GM15510 (cell line): ENCODE data around the gene GALNT6.
A peak's percentile ranks its signal among the peaks of the same experiment; 100 is the strongest.

Experiments used
- POLR2A ChIP-seq: IDR thresholded peaks from 3 replicates; pipeline ENCODE4 v1.6.1; 2011; ENCODE audit warnings: borderline replicate concordance; ENCODE audit not compliant: insufficient read length; ENCODE audit errors: extremely low read depth

The GALNT6 gene

GRCh38 chr12:51391283-51392123, at the start of gene GALNT6:
TSS of gene GALNT6 (minus strand) at chr12:51391406. CDS start at chr12:51379781, 11,625 bp downstream.
- peak; percentile 70 for TF ChIP-seq POLR2A

- TF ChIP-seq POLR2A = no peak
Measured at GRCh38 chr12:51439330-51439729, 48.1 kb upstream of the GALNT6 start.

GRCh38 chr12:51437431-51437830, 46.2 kb upstream of the GALNT6 start:
- TF ChIP-seq POLR2A = no peak

- no peak for TF ChIP-seq POLR2A
Measured at GRCh38 chr12:51434305-51434704, 43.1 kb upstream of the GALNT6 start.

DNA sequence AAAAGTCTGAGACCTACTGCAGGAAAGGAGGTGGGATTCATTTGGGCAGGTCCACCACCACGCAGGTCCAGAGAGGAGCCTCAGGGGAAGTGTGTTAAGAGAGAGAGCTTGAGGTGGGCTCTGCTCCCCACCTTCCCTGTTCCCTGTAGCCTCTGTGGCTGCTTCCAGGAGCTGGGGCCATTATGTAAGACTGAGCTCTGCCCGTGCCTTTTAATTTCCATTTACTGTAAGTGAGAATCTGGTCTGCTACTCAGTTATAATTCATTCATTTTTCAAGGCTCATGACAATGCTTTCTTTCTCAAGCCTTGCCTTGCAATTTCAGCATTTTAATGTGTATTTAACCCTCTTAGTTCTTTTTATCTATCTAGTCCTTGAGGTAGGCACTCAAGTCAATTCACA, 41.7 kb upstream of the GALNT6 start:
- TF ChIP-seq POLR2A = no peak

GRCh38 chr12:51430196-51430895, 39.1 kb upstream of the GALNT6 start:
- TF ChIP-seq POLR2A = no peak

DNA sequence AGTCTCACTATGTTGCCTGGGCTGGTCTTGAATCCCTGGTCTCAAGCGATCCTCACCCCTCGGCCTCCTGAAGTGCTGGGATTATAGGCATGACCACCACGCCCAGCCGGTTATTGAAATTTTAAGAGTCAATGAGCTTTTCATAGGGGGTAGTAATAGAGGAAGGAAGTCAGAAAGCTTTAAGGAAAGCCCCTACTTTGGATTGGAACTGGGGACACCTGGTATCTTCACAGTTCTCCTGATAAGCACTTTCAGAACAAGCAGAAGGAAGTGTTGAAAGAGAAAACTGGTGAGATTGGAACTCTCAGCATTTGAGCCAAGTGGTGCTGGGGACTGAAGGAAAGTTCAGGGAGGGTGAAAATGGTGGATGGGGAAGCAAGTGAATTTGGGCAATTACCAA, 38.5 kb upstream of the GALNT6 start:
- no peak for TF ChIP-seq POLR2A

GRCh38 chr12:51428256-51428655, 37.0 kb upstream of the GALNT6 start:
- TF ChIP-seq POLR2A = no peak

GRCh38 chr12:51424662-51425539, 33.7 kb upstream of the GALNT6 start, which contains the start of gene SLC4A8:
TSS of gene SLC4A8 (plus strand) at chr12:51424831. CDS start at chr12:51424988, 157 bp downstream.
- no peak for TF ChIP-seq POLR2A

- TF ChIP-seq POLR2A = no peak
Measured at GRCh38 chr12:51424094-51424661, 33.0 kb upstream of the GALNT6 start.

DNA sequence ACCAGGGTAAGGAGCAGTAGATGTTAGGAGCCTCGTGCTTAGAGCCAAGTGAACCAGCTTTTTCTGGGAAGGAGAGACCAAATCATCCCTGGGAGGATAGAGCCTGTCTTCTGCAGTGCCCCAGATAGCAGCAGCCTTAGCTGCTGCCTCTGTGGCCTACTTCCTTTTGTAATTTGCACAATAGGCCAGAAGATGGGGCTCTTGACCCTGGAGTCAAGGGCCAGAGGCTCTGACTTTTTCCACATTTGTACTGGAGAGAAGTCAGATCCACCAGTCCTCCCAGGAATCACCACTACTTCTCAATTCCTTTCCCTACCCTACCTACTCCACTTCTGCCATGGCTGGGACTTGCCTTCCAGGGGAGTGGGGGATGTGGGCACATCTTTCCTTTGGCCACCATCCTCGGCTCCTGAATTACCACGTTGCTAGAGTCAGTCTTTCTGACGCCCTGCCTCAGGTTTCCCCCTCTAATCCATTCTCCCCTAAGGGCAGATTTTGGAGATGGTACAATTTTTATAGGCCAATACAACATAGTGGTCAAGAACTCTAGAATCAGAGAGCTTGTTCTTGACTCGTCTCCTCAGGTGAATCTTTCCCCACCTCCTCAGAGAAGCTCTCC, 30.2 kb upstream of the GALNT6 start:
- TF ChIP-seq POLR2A = no peak

DNA sequence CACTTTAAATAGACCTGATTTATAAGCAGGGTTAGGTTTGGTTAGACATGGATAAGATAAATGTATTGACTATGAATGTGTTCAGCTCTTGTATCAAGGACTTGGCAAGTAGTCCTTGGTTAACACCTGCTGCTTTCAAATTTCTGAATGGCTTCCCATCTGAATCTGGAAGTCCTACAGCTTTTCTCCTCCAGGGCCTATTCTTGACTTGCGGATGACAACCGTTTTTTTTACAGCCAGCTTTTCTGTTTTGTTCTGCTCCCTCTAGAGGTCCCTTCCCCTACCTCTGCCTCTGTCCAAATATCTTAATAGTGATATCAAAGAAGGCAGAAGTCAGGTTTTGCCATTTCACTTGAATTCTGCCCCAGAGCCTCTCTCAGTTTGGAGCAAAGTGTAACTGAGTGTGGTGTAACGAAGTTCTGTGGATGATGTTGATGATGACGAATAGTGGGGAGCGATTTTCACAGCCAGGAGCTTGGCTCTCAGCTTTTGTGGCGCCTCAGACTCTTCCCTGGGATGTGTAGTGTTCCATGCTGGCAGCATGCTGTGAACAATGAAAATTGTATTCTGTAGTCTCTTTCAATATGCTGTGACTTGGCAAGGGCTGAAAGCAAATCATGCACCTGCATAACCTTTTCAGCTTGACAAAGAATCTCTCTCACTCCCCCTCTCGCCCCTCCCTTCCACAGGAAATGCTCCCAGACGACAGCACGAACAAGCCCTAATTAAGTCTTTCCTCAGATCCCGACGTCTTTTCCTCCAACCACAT, 28.4 kb upstream of the GALNT6 start:
- TF ChIP-seq POLR2A = no peak

DNA sequence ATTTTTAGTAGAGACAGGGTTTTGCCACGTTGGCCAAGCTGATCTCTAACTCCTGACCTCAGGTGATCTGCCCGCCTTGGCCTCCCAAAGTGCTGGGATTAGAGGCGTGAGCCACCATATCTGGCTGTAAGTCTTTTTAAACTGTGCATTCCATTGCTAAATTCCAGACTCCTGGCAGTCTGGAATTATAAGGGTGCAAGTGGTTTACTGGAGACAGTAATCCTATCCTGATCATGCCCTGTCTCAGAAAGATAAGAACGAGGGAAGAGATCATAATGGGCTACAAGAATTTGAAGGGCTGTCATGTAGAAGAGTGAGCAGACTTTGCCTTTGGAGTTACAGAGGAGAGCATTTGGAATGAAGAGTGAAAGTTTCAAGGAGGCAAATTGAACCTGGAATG, 26.6 kb upstream of the GALNT6 start:
- no peak for TF ChIP-seq POLR2A

DNA sequence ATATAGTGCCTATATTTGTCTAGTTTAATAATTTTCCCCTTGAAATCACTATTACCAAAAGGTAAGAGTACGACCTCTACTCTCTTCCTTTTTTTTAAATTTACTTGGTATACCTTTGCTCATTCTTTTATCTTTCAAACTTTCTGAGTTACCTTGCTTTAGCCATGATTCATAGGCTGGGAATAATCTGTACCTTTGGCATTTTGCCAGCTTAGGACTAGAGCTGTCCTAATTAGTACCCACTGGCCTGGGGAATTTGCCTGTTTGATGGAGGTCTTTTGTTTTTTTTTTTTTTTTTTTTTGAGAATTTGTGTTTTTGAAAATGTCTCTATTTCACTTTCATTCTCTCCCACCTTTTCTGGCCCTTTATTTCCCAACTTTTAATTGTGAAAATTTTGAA, 24.7 kb upstream of the GALNT6 start:
- TF ChIP-seq POLR2A = no peak

GRCh38 chr12:51413791-51414190, 22.6 kb upstream of the GALNT6 start:
- no peak for TF ChIP-seq POLR2A
